GM21367 (cell line): Measurements from ENCODE around the gene DDX1.
"Not testable (repeated sequence)": the region's sequence is repeated elsewhere in the genome, so short reads cannot be mapped to it uniquely, and the experiment has no call there.

Experiments
- ATAC-seq: cut with Tn5 transposase; IDR thresholded peaks from one replicate; pipeline ENCODE4 v1.9.1; 2021; ENCODE audit not compliant: unreplicated experiment

The DDX1 gene

GRCh38 chr2:15672961-15673918 is 81.6 kb downstream of the DDX1 start:
- ATAC-seq, result no peak

GRCh38 chr2:15673919-15674636 is 82.4 kb downstream of the DDX1 start:
- ATAC-seq, result no peak

DNA sequence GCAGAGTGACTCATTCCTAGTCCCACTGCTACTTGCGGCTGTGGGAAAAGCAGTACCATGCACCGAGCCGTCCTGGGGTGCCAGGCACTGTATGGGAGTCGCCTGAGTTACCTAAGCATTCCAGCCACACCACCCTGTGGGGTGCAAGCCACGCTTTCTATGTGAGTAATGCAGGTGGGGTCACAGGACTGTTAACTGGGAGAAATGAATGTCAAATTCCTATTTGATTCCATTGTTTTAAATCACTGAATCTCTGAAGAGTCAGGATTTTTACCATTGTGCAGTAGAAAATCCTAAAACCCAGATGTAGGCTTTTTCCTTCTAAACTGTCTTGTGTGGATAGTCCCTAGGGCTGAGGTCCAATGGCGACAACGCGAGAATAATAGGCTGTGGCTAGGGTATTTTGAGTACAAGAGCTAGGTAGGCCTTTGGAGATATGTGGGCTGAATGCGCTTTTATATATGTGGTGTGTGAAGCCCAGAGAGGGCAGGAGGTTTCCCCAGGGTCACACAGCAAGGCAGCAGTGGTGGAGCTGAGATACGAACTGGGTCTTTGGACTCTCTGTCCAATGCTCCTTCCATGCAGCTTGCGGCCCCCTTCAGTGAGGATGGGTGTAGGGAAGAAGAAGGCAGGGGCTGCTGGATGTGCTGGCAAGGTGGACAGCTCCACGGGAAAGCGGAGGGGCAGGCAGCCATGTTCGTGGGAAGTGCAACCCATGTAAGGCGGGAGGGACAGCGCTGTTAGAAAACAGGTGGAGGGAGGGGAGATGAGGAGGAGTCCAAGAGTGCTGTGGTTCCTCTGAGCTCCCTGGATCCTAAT is 83.2 kb downstream of the DDX1 start:
- no peak for ATAC-seq

- ATAC-seq, result no peak
These were observed 84.0 kb downstream of the DDX1 start for GRCh38 chr2:15675456-15676195.

DNA sequence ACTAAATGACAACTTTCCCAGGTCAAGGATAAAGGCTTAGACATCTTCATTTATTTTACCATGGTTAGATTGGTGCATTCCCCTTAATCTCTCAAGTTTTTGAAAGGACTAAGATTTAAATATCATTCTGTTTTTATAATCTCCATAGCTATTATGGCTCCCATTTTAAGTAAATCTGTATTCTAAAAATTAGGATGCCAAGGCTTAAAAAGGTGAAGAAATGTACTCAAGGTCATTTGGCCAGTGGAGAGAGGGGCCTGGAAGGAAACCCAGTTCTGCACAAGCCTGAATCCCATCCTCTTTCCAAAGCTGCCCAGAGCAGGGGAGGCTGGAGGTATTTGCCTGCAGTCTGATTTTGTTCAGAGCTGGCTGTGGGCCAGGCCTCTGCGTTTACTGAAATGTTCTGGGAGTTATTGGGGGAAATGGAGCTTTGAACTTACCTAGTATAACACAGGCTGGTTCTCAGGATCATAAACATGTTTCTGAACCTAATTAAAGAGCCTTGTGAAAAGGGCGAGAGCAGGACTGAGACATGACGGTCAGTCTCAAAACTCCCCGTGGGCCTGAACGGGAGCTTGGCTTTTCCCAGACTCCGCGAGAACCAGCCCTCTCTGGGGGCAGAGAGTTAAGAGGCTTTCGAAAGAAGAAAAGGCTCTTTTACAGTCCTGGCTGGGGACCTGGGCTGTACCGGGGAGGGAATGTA is 85.6 kb downstream of the DDX1 start:
- ATAC-seq, result no peak

DNA sequence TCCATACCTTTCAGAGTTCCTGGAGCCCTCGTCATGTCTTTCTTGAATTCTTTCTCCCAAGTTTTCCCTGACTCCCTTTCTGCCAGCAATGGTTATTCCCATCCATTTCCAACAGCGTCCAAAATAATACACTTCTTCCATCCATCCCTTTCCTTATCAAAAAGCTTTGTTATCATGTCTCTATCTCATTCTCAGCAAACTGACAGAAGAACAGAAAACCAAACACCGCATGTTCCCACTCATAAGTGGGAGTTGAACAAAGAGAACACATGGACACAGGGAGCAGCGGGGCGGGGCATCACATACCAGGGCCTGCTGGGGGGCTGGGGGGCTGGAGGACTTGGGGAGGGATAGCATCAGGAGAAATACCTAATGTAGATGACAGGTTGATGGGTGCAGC is 86.7 kb downstream of the DDX1 start:
- ATAC-seq, result no peak

GRCh38 chr2:15678909-15679308 is 87.2 kb downstream of the DDX1 start:
- ATAC-seq, result no peak

GRCh38 chr2:15679386-15679924 is 87.8 kb downstream of the DDX1 start:
- ATAC-seq, result no peak

DNA sequence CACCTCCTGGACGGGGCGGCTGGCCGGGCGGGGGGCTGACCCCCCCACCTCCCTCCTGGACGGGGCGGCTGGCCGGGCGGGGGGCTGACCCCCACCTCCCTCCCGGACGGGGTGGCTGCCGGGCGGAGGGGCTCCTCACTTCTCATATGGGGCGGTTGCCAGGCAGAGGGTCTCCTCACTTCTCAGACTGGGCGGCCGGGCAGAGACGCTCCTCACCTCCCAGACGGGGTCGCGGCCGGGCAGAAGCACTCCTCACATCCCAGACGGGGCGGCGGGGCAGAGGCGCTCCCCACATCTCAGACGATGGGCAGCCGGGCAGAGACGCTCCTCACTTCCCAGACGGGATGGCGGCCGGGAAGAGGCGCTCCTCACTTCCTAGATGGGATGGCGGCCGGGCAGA is 88.5 kb downstream of the DDX1 start:
- ATAC-seq, result not testable (repeated sequence)
